A204.1 (cell line): ENCODE results near the gene DNHD1.

ENCODE experiments used
- FAIRE-seq: peaks from 2 replicates; lab custom pipeline; 2012; peaks lifted over from hg19 to GRCh38; lab: Jason Lieb, UNC

DNHD1 gene

DNA sequence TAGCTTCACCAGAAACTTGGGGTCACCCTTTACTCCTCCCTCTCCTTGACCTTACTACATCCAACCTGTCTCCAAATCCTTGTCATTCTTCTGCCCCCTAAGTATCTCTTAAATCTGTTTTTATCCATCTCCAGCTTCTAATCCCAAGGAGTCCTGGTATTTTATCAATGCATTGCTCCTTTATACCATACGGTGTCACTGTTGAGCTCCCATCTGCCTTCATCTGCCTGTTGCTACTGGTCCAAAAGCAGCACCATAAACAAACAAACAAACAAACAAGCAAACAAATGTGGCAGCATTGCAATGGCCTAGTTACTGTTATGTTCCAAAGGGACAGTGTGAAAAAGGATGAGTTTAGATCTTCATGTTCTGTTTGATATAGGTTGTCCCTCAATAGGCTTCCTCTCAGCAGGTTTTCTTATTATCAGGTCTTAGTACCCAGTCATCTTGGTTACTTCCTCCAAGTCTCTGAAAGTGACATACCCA is 34.2 kb downstream of the DNHD1 start:
- FAIRE-seq, result no peak

GRCh38 chr11:6538456-6538855 is 41.4 kb downstream of the DNHD1 start:
- no peak for FAIRE-seq

GRCh38 chr11:6538945-6539344 is 41.9 kb downstream of the DNHD1 start:
- FAIRE-seq, result no peak

- FAIRE-seq, result no peak
Observed at GRCh38 chr11:6539748-6540268, 42.7 kb downstream of the DNHD1 start.

- FAIRE-seq, result no peak
Observed at GRCh38 chr11:6541356-6541755, 44.3 kb downstream of the DNHD1 start.

GRCh38 chr11:6542727-6543126 is 45.6 kb downstream of the DNHD1 start:
- FAIRE-seq, result no peak

- FAIRE-seq, result no peak
Observed at GRCh38 chr11:6544921-6545850, 48.1 kb downstream of the DNHD1 start.

DNA sequence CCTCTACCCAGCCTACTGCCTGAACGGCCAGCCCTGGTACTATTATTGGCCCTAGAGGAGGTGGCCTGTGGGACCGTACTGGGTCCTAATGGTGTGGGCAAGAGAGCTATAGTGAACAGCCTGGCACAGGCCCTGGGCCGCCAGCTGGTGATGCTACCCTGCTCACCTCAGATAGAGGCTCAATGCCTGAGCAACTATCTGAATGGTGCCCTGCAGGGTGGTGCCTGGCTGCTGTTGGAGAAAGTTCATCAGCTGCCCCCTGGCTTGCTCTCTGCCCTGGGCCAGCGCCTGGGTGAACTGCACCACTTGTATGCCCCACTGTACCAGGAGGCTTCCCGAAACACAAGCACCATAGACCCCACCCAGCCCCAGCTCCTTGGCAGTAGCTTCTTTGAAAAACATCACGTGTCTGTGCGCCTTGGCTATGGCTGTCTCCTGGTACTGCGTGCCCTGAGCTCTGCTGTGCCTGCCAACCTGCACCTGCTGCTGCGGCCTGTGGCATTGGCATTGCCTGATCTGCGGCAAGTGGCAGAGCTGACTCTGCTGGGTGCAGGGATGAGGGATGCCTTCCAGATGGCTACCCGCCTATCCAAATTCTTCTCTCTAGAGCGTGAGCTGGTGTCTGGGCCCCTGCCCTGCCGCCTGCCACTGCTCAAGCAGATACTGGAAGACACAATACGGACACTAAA is 49.0 kb downstream of the DNHD1 start:
- FAIRE-seq, result no peak

DNA sequence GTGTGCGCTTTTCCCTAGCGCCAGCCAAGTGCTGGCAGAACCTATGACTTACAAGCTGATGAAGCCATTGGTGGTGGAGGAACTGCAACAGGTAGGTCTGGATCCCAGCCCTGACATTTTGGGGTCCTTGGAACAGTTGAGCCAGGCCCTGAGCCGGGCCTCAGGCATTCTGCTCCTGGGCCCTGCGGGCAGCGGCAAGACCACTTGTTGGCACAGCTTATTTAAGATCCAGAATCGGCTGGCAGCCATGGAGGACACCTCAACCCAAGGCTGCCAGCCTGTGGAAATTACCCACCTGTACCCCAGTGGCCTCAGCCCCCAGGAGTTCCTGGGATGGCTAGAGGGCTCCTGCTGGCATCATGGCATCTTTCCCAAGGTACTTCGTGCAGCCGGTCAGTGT is 49.7 kb downstream of the DNHD1 start:
- FAIRE-seq, result no peak

- no peak for FAIRE-seq
Observed at GRCh38 chr11:6547177-6547576, 50.1 kb downstream of the DNHD1 start.

- FAIRE-seq, result no peak
Observed at GRCh38 chr11:6548121-6548520, 51.0 kb downstream of the DNHD1 start.

- no peak for FAIRE-seq
Observed at GRCh38 chr11:6548641-6549040, 51.6 kb downstream of the DNHD1 start.

GRCh38 chr11:6553634-6554033 is 56.6 kb downstream of the DNHD1 start:
- FAIRE-seq, result no peak

DNA sequence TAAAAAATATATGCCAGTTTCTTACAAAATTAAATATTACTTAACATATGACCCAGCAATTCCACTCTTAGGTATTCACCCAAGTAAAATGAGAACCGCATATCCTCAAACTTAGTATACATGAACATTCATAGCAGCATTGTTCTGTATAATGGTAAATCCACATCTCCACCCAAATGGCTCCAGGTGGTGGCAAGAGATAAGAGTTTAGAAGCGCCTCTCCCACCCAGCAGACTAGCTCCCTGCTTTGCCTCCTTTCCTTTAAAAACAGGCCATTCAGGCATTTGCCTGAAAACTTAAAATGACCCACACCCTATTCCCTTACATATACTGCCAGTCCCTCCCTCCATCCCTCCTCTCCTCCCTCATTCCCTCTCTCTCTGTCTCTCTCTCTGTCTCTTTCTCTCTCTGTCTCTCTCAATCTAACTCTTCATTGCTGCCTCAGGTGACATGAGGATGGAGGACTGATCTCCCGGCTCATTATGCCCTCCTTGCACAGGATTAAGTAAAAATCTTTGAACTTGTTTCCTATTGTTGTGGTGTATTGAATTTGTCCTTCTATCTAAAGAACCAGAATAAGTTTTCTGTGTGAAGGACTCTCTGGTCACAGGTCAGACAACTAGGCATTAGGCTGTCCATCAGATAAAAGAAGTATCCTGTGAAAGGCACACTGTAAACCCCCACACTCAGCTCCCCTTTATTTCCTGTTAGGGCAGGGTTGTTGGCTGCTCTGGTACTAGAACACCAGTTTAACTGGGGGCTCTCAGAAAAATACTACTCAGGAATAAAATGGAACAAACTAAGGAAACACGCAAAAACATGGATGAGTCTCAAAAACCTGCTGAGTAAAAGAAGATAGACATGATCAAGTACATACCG is 58.0 kb downstream of the DNHD1 start:
- no peak for FAIRE-seq

DNA sequence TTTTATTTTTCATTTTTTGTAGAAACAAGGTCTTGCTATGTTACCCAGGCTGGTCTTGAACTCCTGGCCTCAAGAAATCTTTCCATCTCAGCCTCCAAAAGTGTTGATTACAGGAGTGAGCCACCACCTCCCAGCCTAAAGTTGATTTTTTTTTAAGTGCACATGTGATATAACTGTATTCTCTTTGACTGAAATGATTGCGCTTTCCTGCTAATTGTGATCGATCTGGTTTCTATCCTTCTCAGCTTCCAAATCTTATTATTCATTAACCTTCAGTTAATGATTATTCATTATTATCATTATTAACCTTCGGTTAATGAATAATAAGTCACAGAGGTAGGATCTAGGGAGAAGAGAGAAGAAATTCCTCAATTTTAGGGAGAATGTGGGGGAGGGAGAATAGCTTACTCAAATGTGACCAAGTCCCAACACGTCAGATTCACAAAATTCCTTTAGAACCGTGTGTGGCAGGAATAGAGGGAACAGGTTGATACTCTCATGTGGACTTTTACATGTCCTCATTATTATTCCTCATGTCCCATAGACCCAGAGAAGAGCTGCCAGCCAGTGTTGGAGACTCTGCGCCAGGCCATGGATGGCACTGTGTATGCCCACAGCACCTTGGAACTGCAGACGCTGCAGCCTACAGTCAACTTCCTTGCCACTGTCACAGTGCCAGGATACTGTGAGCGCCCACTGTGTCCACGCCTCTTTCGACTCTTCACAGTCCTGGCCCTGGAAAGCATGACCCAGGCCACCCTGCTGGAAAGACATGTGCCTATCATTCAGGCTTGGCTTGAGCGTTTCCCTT is 59.3 kb downstream of the DNHD1 start:
- no peak for FAIRE-seq

- FAIRE-seq, result no peak
Observed at GRCh38 chr11:6557063-6557462, 60.0 kb downstream of the DNHD1 start.

GRCh38 chr11:6557761-6558674 is 60.9 kb downstream of the DNHD1 start:
- FAIRE-seq, result no peak

DNA sequence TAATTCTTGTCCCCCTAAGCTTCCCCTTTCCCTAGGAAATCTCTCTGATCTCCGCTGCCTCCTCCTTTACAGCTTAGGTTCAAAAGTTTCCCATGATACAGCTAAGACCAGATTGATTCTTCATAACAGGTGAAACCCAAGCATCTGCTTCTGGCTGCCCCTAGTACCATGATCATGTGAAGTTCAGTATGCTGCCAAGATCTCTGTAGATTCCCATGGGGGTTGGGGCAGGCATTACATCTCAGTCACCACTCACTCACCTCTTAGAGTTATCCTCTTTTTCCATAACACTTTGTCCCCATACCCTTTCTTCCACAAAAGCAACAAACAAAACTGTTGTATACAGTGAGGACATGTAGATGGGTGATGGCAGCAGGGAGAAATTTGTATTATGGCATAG is 62.3 kb downstream of the DNHD1 start:
- FAIRE-seq, result no peak

DNA sequence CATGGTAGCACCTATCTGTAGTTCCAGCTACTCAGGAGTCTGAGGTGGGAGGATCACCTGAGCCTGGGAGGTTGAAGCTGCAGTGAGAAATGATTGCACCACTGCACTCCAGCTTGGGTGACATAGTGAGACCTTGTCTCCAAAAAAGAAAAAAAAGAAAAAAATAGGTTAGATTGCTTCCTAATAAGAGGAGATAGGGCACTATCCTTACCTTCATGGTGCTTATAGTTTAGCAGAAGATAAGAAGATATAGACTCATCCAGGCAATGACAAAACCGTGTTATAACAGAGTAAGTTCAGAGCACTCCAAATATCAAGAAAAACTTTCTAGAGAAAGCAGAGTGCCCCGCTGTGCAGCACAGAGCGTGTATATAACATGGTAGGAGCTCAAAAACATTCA is 64.2 kb downstream of the DNHD1 start:
- no peak for FAIRE-seq

- no peak for FAIRE-seq
Observed at GRCh38 chr11:6563121-6563619, 66.1 kb downstream of the DNHD1 start.
